Astrocyte (in vitro differentiated cells and primary cell): ENCODE results near the gene TRPV5. TPM values are rescaled to one million over a fixed set of nuclear protein-coding genes. Genes with fewer than 3 reads are reported as not detected.

Source experiments
- DNase-seq: peaks from one replicate; pipeline ENCODE4 v3.0.0-alpha.2; 2010; ENCODE audit warnings: low read depth
- FAIRE-seq: peaks from 2 replicates; lab custom pipeline; 2011; peaks lifted over from hg19 to GRCh38; lab: Jason Lieb, UNC
- H2AFZ ChIP-seq: 2 replicates; pipeline ENCODE4 v1.6.0; 2012; ENCODE audit warnings: low read depth, low read length, inconsistent platforms
- H3K27ac ChIP-seq: 2 replicates; pipeline ENCODE4 v1.5.1; 2011; ENCODE audit warnings: low read depth, low read length, inconsistent platforms
- H3K27me3 ChIP-seq: 2 replicates; pipeline ENCODE4 v1.6.0; 2011; ENCODE audit warnings: low read length, inconsistent platforms; ENCODE audit not compliant: insufficient read depth
- H3K36me3 ChIP-seq: 2 replicates; pipeline ENCODE4 v1.5.1; 2011; ENCODE audit warnings: low read length, inconsistent platforms; ENCODE audit not compliant: insufficient read depth
- H3K4me1 ChIP-seq: 2 replicates; pipeline ENCODE4 v1.5.1; 2011; ENCODE audit warnings: low read length, inconsistent platforms; ENCODE audit not compliant: insufficient read depth
- H3K4me2 ChIP-seq: 2 replicates; pipeline ENCODE4 v1.6.0; 2012; ENCODE audit warnings: low read length, inconsistent platforms
- H3K4me3 ChIP-seq: 2 replicates; pipeline ENCODE4 v1.5.1; 2011; ENCODE audit warnings: low read depth, mild to moderate bottlenecking, low read length, inconsistent platforms; ENCODE audit not compliant: insufficient read depth
- H3K79me2 ChIP-seq: 2 replicates; pipeline ENCODE4 v1.6.0; 2012; ENCODE audit warnings: mild to moderate bottlenecking, low read length, inconsistent platforms; ENCODE audit not compliant: insufficient read depth
- H3K9ac ChIP-seq: 2 replicates; pipeline ENCODE4 v1.6.0; 2012; ENCODE audit warnings: mild to moderate bottlenecking, low read length, inconsistent platforms
- H3K9me3 ChIP-seq: 2 replicates; pipeline ENCODE4 v1.5.1; 2012; ENCODE audit warnings: low read depth, mild to moderate bottlenecking, low read length, inconsistent platforms; ENCODE audit not compliant: insufficient read depth
- H4K20me1 ChIP-seq: 2 replicates; pipeline ENCODE4 v1.6.0; 2012; ENCODE audit warnings: low read length, inconsistent platforms; ENCODE audit not compliant: insufficient read depth
- H3K27ac Mint-ChIP-seq: one replicate; pipeline ENCODE4 v1.8.0; 2021; ENCODE audit warnings: mild to moderate bottlenecking, mixed read lengths; ENCODE audit not compliant: unreplicated experiment
- H3K27me3 Mint-ChIP-seq: one replicate; pipeline ENCODE4 v1.8.0; 2021; ENCODE audit warnings: low read depth, mixed read lengths; ENCODE audit not compliant: unreplicated experiment
- H3K36me3 Mint-ChIP-seq: one replicate; pipeline ENCODE4 v1.8.0; 2021; ENCODE audit warnings: low read depth, mixed read lengths; ENCODE audit not compliant: unreplicated experiment
- H3K4me1 Mint-ChIP-seq: one replicate; pipeline ENCODE4 v1.8.0; 2021; ENCODE audit warnings: low read depth, mixed read lengths; ENCODE audit not compliant: unreplicated experiment
- H3K4me3 Mint-ChIP-seq: one replicate; pipeline ENCODE4 v1.8.0; 2021; ENCODE audit warnings: mild to moderate bottlenecking, moderate library complexity, mixed read lengths; ENCODE audit not compliant: unreplicated experiment
- H3K9me3 Mint-ChIP-seq: one replicate; pipeline ENCODE4 v1.8.0; 2021; ENCODE audit warnings: mild to moderate bottlenecking, mixed read lengths; ENCODE audit not compliant: unreplicated experiment
- EZH2 ChIP-seq: IDR thresholded peaks from 2 replicates; pipeline ENCODE4 v1.6.1; 2012; ENCODE audit warnings: mild to moderate bottlenecking, low read length, inconsistent platforms; ENCODE audit not compliant: insufficient read depth
- total RNA-seq: library from RNA; stranded (reverse); gene quantifications from 2 replicates; pipeline ENCODE4 v1.2.1, GENCODE V29; 2021
- TF ChIP-seq, protein P1 (sequence below): IDR thresholded peaks from 2 replicates; pipeline ENCODE4 v1.5.1; 2011; ENCODE audit warnings: low read depth, mild to moderate bottlenecking, inconsistent platforms, low read length, moderate library complexity; ENCODE audit not compliant: insufficient read depth

Gene TRPV5
- total RNA-seq, 1 donor from 2014 or later = not detected

DNA sequence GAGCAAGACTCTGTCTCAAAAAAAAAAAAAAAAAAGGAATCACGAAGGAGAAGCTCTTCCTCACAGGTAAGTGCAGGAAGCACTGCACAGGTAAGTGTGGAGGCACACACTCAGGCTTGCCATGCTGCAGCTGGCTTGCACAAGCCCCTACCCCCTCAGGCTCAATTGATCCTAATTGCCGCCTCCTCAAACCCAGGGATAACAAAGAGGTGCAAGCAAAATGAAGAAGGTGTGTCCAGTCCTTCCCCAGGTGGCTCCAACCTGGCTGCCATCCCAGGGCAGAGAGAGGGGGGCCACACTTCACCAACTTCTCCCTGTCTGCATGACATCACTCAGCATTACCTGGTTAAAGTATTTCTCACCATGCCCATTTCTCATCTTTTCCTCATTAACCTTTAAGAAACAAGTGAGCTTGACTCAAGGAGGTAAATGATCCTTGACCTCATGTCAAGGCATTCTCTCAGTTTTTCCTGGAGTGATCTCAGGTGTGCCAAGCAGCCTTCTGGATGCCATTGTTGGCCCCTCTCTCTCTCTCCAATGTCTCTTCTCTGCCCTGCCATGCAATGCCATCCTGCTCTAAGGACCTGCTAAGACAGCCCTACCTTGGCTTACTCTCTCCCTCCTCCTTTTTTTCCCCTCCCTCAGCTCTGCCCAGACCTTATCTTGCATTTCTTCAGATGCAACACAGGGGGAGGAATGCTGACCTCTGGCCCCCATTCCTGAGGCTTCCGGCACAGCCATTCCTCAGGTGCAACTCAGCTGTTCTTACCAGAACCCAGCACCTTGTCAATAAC lies 35.0 kb downstream of the TRPV5 start:
- Histone ChIP-seq H3K79me2 (no peaks in the 10 kb centered on the region), H4K20me1 (no peaks in the 10 kb centered on the region), H3K4me3 (no peak overlapping the region), H3K4me2 (no peak overlapping the region), H3K36me3 (no peaks in the 10 kb centered on the region), H3K27ac (no peak overlapping the region), H3K27me3 (peaks cover 3% of the 10 kb centered on the region), H3K9ac (no peak overlapping the region), H3K4me1 (no peaks in the 10 kb centered on the region), H2AFZ (no peak overlapping the region), H3K9me3 (no peaks in the 10 kb centered on the region)
- Mint-ChIP-seq H3K4me1 (no peaks in the 10 kb centered on the region), H3K27ac (no peak overlapping the region), H3K9me3 (peaks cover 7% of the 10 kb centered on the region), H3K4me3 (no peak overlapping the region), H3K27me3 (peaks cover 40% of the 10 kb centered on the region), H3K36me3 (peaks cover 4% of the 10 kb centered on the region)
- FAIRE-seq (no peak), DNase-seq (no peak)
- TF ChIP-seq, protein P1, sequence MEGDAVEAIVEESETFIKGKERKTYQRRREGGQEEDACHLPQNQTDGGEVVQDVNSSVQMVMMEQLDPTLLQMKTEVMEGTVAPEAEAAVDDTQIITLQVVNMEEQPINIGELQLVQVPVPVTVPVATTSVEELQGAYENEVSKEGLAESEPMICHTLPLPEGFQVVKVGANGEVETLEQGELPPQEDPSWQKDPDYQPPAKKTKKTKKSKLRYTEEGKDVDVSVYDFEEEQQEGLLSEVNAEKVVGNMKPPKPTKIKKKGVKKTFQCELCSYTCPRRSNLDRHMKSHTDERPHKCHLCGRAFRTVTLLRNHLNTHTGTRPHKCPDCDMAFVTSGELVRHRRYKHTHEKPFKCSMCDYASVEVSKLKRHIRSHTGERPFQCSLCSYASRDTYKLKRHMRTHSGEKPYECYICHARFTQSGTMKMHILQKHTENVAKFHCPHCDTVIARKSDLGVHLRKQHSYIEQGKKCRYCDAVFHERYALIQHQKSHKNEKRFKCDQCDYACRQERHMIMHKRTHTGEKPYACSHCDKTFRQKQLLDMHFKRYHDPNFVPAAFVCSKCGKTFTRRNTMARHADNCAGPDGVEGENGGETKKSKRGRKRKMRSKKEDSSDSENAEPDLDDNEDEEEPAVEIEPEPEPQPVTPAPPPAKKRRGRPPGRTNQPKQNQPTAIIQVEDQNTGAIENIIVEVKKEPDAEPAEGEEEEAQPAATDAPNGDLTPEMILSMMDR = no peak
- TF ChIP-seq EZH2 = no peak

DNA sequence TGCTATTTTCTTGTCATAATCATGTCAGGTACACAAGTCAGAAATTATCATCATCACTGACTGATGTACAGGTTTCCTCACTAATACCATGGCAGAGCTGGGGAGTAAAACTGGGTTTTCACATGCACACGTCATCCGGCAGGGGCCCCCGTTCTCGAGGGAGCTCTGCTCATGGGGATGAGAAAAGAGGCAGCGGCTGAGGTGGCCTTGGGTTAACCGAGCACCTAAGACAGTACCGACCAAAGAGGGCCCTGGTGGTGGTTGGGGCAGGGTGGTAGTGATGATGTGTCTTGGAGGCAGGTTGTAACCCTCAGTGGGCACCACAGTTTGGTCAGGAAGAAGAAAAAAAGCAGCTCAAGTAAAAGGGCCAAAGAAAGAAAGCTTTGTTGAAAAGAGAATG lies 35.9 kb downstream of the TRPV5 start:
- FAIRE-seq (no peak), DNase-seq (no peak)
- Mint-ChIP-seq H3K4me3 (no peak overlapping the region), H3K27me3 (peaks cover 43% of the 10 kb centered on the region), H3K4me1 (no peaks in the 10 kb centered on the region), H3K9me3 (peaks cover 6% of the 10 kb centered on the region), H3K27ac (no peak overlapping the region), H3K36me3 (peaks cover 4% of the 10 kb centered on the region)
- TF ChIP-seq EZH2 = no peak
- TF ChIP-seq, protein P1 = no peak
- Histone ChIP-seq H3K27ac (no peak overlapping the region), H2AFZ (no peak overlapping the region), H3K9me3 (no peaks in the 10 kb centered on the region), H3K79me2 (no peaks in the 10 kb centered on the region), H3K4me2 (no peak overlapping the region), H4K20me1 (no peaks in the 10 kb centered on the region), H3K27me3 (peaks cover 3% of the 10 kb centered on the region), H3K4me3 (no peak overlapping the region), H3K9ac (no peak overlapping the region), H3K4me1 (no peaks in the 10 kb centered on the region), H3K36me3 (no peaks in the 10 kb centered on the region)

DNA sequence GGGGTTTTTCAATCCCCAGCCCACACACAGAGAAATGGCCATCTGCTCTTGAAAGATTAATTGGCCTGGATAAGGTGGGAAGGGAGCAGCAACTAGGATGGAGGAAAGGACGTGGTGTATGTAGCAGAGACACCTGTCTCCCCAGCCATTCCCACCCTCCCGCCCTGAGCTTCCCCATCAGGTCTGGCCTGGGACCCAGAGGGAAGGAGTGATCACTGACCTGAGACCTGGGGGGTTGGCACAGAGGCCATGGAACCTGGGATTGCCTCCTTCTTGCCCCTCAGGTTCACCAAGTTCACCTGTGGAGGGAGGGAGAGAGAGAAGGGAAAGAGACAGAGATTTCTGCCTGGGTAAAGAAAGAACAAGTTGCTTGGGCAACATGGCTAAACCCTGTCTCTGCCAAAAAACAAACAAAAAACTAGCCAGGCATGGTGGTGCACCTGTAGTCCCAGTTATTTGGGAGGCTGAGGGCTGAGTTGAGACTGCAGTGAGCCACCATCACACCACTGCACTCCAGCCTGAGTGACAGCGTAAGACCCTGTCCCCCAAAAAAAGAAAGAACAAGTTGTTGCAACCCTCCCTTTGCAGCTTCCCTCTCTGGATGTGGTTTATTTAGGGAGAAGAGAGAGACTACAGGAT lies 36.7 kb downstream of the TRPV5 start:
- Histone ChIP-seq H3K9me3 (no peaks in the 10 kb centered on the region), H4K20me1 (no peaks in the 10 kb centered on the region), H2AFZ (no peak overlapping the region), H3K27ac (no peak overlapping the region), H3K4me2 (no peak overlapping the region), H3K4me3 (no peak overlapping the region), H3K36me3 (no peaks in the 10 kb centered on the region), H3K9ac (no peak overlapping the region), H3K27me3 (peaks cover 3% of the 10 kb centered on the region), H3K4me1 (no peaks in the 10 kb centered on the region), H3K79me2 (no peaks in the 10 kb centered on the region)
- FAIRE-seq = no peak
- DNase-seq = no peak
- peaks cover 4% of the 10 kb centered on the region for H3K36me3 Mint-ChIP-seq
- no peak for TF ChIP-seq EZH2
- TF ChIP-seq, protein P1 = no peak
- H3K4me1 Mint-ChIP-seq = no peaks in the 10 kb centered on the region
- H3K27ac Mint-ChIP-seq = no peak overlapping the region
- peaks cover 1% of the 10 kb centered on the region for H3K9me3 Mint-ChIP-seq
- peaks cover 46% of the 10 kb centered on the region for H3K27me3 Mint-ChIP-seq
- H3K4me3 Mint-ChIP-seq = no peak overlapping the region
